GM12878 (cell line): ENCODE results near the gene IFNK. TPM values are rescaled to one million over a fixed set of nuclear protein-coding genes. Genes with fewer than 3 reads are reported as not detected.

Experiments used
- ATAC-seq: fragments of 200-7000 bp; cut with Tn5 transposase; 3 replicates; pipeline ENCODE4 v1.9.1; 2020; ENCODE audit warnings: mild to moderate bottlenecking, moderate library complexity
- BruUV-seq: library from RNA; stranded (reverse); fragments of 400-500 nt; replicated peaks from 2 replicates; lab custom pipeline; 2021; lab: Mats Ljungman, UMichigan
- CTCF ChIA-PET: fragments of 300-600 bp; sonication (Branson Sonifier 250); formaldehyde crosslinking; extraction: SDS; loops from one replicate; lab custom pipeline; 2021; ENCODE audit warnings: inconsistent platforms; lab: Yijun Ruan, JAX
- POLR2A ChIA-PET: fragments of 350-600 bp; formaldehyde crosslinking; extraction: SDS; loops from one replicate; lab custom pipeline; 2021; ENCODE audit warnings: inconsistent platforms; lab: Charles Lee
- RAD21 ChIA-PET: fragments of 300-600 bp; sonication (Branson Sonifier 250); formaldehyde crosslinking; loops from one replicate; lab custom pipeline; 2023; ENCODE audit warnings: antibody characterized with exemption; ENCODE audit not compliant: unreplicated experiment; lab: Charles Lee
- SMC1A ChIA-PET: fragments of 300-600 bp; sonication (Branson Sonifier 250); formaldehyde crosslinking; loops from one replicate; lab custom pipeline; 2023; ENCODE audit not compliant: unreplicated experiment, uncharacterized antibody; lab: Charles Lee
- DNase-seq: peaks from one replicate; pipeline ENCODE4 v3.0.0-alpha.2; 2011; ENCODE audit warnings: low read depth, low spot score
- FAIRE-seq: peaks from 3 replicates; lab custom pipeline; 2011; peaks lifted over from hg19 to GRCh38; lab: Jason Lieb, UNC
- H2AFZ ChIP-seq: 2 replicates; pipeline ENCODE4 v1.6.0; 2011; ENCODE audit warnings: low read depth, low read length, control low read depth; ENCODE audit not compliant: control insufficient read depth
- H3K27ac ChIP-seq: 2 replicates; pipeline ENCODE4 v1.5.1; 2011; ENCODE audit warnings: control low read depth; ENCODE audit not compliant: control insufficient read depth, insufficient read depth
- H3K27me3 ChIP-seq, 2 experiments: replicated peaks in 1 of 2; 2 replicates each; pipeline versions ENCODE4 v1.6.0 to v1.6.1; 2011; ENCODE audit warnings: low read length in 1 of 2; ENCODE audit not compliant: control insufficient read depth in 2 of 2, insufficient read depth in 2 of 2
- H3K36me3 ChIP-seq, 2 experiments: 2 replicates each; pipeline ENCODE4 v1.5.1; 2011; ENCODE audit warnings: low read length in 1 of 2; ENCODE audit not compliant: control insufficient read depth in 2 of 2, insufficient read depth in 2 of 2
- H3K4me1 ChIP-seq: 2 replicates; pipeline ENCODE4 v1.6.1; 2011; ENCODE audit warnings: mild to moderate bottlenecking, low read length, moderate library complexity, mixed read lengths; ENCODE audit not compliant: control insufficient read depth, insufficient read depth
- H3K4me2 ChIP-seq: 2 replicates; pipeline ENCODE4 v1.6.0; 2011; ENCODE audit warnings: control low read depth; ENCODE audit not compliant: control insufficient read depth, insufficient read depth
- H3K4me3 ChIP-seq: fragments of 200-600 bp; sonication (generic); 2 replicates; pipeline ENCODE4 v1.5.1; 2016
- H3K79me2 ChIP-seq: 2 replicates; pipeline ENCODE4 v1.6.0; 2011; ENCODE audit warnings: low read length; ENCODE audit not compliant: control insufficient read depth, insufficient read depth
- H3K9ac ChIP-seq: 2 replicates; pipeline ENCODE4 v1.8.0; 2011; ENCODE audit warnings: low read length, control low read depth, mixed read lengths; ENCODE audit not compliant: control insufficient read depth, insufficient read depth
- H3K9me3 ChIP-seq: replicated peaks from 3 replicates; pipeline ENCODE4 v1.5.1; 2011; ENCODE audit warnings: mild to moderate bottlenecking, low read length; ENCODE audit not compliant: control insufficient read depth, insufficient read depth
- H4K20me1 ChIP-seq: 2 replicates; pipeline ENCODE4 v1.6.0; 2011; ENCODE audit not compliant: control insufficient read depth, insufficient read depth
- ATF2 ChIP-seq: IDR thresholded peaks from 2 replicates; pipeline ENCODE4 v1.6.1; 2012; ENCODE audit warnings: low read length, inconsistent platforms
- CBFB ChIP-seq: IDR thresholded peaks from 2 replicates; pipeline ENCODE4 v1.6.1; 2016; ENCODE audit warnings: antibody characterized with exemption, low read depth
- MYC ChIP-seq: IDR thresholded peaks from 2 replicates; pipeline ENCODE4 v1.6.1; 2011; ENCODE audit warnings: mild to moderate bottlenecking, low read length, moderate library complexity, inconsistent platforms; ENCODE audit not compliant: insufficient read depth, insufficient replicate concordance, insufficient read length, severe bottlenecking
- SMAD5 ChIP-seq: IDR thresholded peaks from 2 replicates; pipeline ENCODE4 v1.6.1; 2016; ENCODE audit warnings: antibody characterized with exemption, low read depth
- TAF1 ChIP-seq: IDR thresholded peaks from 2 replicates; pipeline ENCODE4 v1.6.1; 2011; ENCODE audit warnings: mild to moderate bottlenecking, low read depth, low read length, borderline replicate concordance
- WGBS: methylation state at CpG from one replicate; pipeline ENCODE4 v1.1.6; 2016; ENCODE audit warnings: low lambda C conversion rate; ENCODE audit not compliant: insufficient replicate concordance, insufficient coverage; ENCODE audit errors: missing lambda C conversion rate; 5-methylcytosine and 5-hydroxymethylcytosine counted together
- in situ Hi-C: fragments of 300-500 bp; cut with MboI; formaldehyde crosslinking; loops from 9 replicates; pipeline ENCODE4 v1.14.3; 2018; ENCODE audit warnings: mixed read lengths
- intact Hi-C: fragments of 100-400 bp; cut with micrococcal nuclease; formaldehyde crosslinking; loops from one replicate; pipeline ENCODE4 v1.14.2; 2022; ENCODE audit not compliant: unreplicated experiment
- polyA plus RNA-seq, 11 experiments: library from polyadenylated mRNA; depleted of rRNA in 4 of 11; unstranded in 6 of 11; stranded (reverse) in 5 of 11; fragments of >200 nt; fragmentation: Nextera tagmentation in 4 of 11; fragmentation: Illumina TruSeq in 1 of 11; extraction: Ambion mirVana in 4 of 11; extraction: Trizol in 1 of 11; gene quantifications; 1 replicate in 1 of 11; 2 replicates in 10 of 11; pipeline versions ENCODE4 v1.2.1 to v1.2.3, GENCODE V29; 2011 to 2016; ENCODE audit warnings: inconsistent platforms in 2 of 11, missing spikeins in 2 of 11, low read depth in 1 of 11
- total RNA-seq, 4 experiments: library from RNA; depleted of rRNA in 3 of 4; stranded (reverse); fragments of >200 nt in 3 of 4; fragmentation: Illumina TruSeq in 1 of 4; extraction: Trizol in 1 of 4; gene quantifications; 2 replicates each; pipeline versions ENCODE4 v1.2.1 to v1.2.3, GENCODE V29; 2013 to 2021
- TF ChIP-seq, protein P1 (sequence below): fragments of 450-650 bp; IDR thresholded peaks from 2 replicates; pipeline ENCODE4 v1.6.1; 2017; ENCODE audit warnings: mild to moderate bottlenecking

Gene IFNK
- total and polyA plus RNA-seq, 10 of the 15 experiments (the other 5 are each of a cell fraction or from before 2014, with no cell fraction given), result 0.06 TPM; not detected in 9

DNA sequence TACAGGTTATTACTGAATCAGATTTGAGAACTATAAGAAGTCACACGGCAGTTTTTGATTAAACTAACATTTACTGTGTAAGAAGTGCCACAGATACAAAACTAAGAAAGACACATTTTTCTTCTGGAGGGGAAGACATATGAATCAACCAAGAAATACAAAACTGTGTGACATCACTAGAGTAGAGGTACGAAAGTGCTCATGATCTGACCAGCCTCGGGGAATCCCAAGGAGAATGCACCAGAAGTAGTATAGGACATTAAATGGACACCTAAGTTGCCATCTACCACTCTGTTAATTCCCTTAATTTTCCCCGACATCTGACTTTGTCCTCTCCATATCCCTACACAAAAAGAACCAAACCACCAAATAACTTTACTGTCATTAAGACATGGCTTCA lies 5.3 kb upstream of the IFNK start (continued):
- TF ChIP-seq MYC (no peak), ATF2 (no peak), CBFB (no peak), TAF1 (no peak)
- TF ChIP-seq, protein P1, sequence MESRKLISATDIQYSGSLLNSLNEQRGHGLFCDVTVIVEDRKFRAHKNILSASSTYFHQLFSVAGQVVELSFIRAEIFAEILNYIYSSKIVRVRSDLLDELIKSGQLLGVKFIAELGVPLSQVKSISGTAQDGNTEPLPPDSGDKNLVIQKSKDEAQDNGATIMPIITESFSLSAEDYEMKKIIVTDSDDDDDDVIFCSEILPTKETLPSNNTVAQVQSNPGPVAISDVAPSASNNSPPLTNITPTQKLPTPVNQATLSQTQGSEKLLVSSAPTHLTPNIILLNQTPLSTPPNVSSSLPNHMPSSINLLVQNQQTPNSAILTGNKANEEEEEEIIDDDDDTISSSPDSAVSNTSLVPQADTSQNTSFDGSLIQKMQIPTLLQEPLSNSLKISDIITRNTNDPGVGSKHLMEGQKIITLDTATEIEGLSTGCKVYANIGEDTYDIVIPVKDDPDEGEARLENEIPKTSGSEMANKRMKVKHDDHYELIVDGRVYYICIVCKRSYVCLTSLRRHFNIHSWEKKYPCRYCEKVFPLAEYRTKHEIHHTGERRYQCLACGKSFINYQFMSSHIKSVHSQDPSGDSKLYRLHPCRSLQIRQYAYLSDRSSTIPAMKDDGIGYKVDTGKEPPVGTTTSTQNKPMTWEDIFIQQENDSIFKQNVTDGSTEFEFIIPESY, result no peak

DNA sequence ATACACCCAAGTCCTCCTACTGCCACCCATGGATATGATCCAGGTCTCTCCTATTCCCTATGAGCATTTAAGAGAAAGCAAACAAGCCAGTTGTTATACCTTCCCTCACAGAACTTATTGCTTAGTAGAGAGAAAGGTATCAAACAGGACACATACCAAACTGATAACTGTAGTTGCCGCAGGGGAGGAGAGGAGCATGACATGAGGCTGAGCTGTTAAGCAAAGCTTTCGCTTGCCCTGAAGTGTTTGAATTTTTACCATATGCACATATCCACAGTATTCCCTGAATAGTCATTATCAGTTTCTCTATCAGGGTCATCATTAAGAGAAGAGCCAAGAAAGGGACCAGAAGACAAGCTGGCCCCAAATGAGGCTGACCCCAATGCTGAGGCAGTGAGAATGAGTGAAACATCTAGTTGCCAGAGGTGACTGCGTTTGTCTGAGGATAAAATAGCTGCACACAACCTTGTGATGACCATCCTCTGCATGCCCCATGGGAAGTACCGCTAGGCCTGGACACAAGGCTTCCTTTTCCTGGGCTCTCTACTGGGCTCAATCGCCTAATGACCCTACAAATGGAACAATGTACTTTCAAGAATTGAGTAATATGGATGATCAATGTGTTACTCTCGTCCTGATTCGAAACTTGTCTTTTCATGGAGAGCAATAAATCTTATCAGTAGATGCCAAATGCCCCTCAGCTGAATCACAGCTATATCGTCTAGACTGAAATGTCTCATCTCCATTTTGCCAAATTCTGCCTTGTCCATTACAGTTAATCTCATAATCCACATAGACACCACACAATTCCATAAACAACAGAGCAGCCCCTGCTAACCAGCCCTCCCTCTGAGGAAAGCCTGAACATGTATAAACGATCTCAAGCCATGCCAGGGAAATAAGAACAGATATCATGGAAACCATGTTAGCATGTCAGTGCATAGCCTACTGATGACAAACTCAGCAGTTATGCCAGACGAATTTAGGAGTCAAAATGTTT lies 4.3 kb upstream of the IFNK start:
- no TSS peak for BruUV-seq

More for the DNA sequence above, 4.3 kb upstream of the IFNK start:
- ChIA-PET RAD21 (interaction anchor here (0.7 kb wide), 1 partner anchor 141 kb away, joined by 3 read pairs; no protein-coding TSS in a partner anchor), CTCF (no interaction called here), SMC1A (no interaction called here), POLR2A (no interaction called here)
- Histone ChIP-seq H3K9me3 (no peaks in the 10 kb centered on the region), H3K4me1 (no peaks in the 10 kb centered on the region), H3K79me2 (no peaks in the 10 kb centered on the region), H3K27ac (no peak overlapping the region), H2AFZ (no peak overlapping the region), H3K4me2 (no peak overlapping the region), H3K27me3 (no peaks in the 10 kb centered on the region), H3K4me3 (no peak overlapping the region), H3K9ac (no peak overlapping the region), H4K20me1 (no peaks in the 10 kb centered on the region), H3K36me3 (no peaks in the 10 kb centered on the region)
- 60% methylated on average over 10 of the region's 10 CpGs for WGBS
- no peak for TF ChIP-seq ATF2
- no peak for TF ChIP-seq SMAD5
- no peak for DNase-seq
- no peak for FAIRE-seq
- intact Hi-C loops, result no loop called here
- in situ Hi-C loops, result no loop called here
- no peak for ATAC-seq
